CD14-positive monocyte (primary cell): ENCODE measurements around the gene SLC38A3. TPM values are rescaled to one million over a fixed set of nuclear protein-coding genes. Genes with fewer than 3 reads are reported as not detected.

Experiments used
- DNase-seq, 3 donors: peaks; one replicate each; pipeline ENCODE4 v3.0.0-alpha.2; 2011 to 2022
- H2AFZ ChIP-seq: 2 replicates; pipeline ENCODE4 v1.6.0; 2012; ENCODE audit warnings: mild to moderate bottlenecking, low read depth, low read length, inconsistent platforms; ENCODE audit not compliant: insufficient read depth, poor library complexity, severe bottlenecking
- H3K27ac ChIP-seq, 2 donors: 1 replicate in 1 of 2; 2 replicates in 1 of 2; pipeline ENCODE4 v1.5.1; 2012 to 2013; ENCODE audit warnings: low read length in 2 of 2, control low read depth in 1 of 2, inconsistent platforms in 1 of 2, low read depth in 1 of 2, mild to moderate bottlenecking in 1 of 2
- H3K27me3 ChIP-seq, 2 donors: one replicate each; pipeline versions ENCODE4 v1.6.0 to v1.6.1; 2011 to 2013; ENCODE audit warnings: low read length in 2 of 2; ENCODE audit not compliant: control insufficient read depth in 2 of 2, insufficient read depth in 2 of 2
- H3K36me3 ChIP-seq, 2 donors: replicated peaks in 1 of 2; 1 replicate in 1 of 2; 2 replicates in 1 of 2; pipeline versions ENCODE4 v1.5.1 to v1.6.1; 2012 to 2013; ENCODE audit warnings: low read length in 2 of 2, control low read depth in 1 of 2, inconsistent platforms in 1 of 2, mild to moderate bottlenecking in 1 of 2; ENCODE audit not compliant: insufficient read depth in 2 of 2, control insufficient read depth in 1 of 2
- H3K4me1 ChIP-seq, 2 donors: 1 replicate in 1 of 2; 2 replicates in 1 of 2; pipeline versions ENCODE4 v1.5.1 to v1.6.1; 2012 to 2013; ENCODE audit warnings: low read length in 2 of 2, control low read depth in 1 of 2, inconsistent platforms in 1 of 2, mild to moderate bottlenecking in 1 of 2, moderate library complexity in 1 of 2; ENCODE audit not compliant: insufficient read depth in 2 of 2, control insufficient read depth in 1 of 2
- H3K4me2 ChIP-seq: replicated peaks from 2 replicates; pipeline ENCODE3; 2012; ENCODE audit warnings: low read length, moderate library complexity, mild to moderate bottlenecking; ENCODE audit not compliant: poor library complexity, severe bottlenecking; ENCODE audit errors: extremely low read depth
- H3K4me3 ChIP-seq, 3 experiments: fragments of 200-600 bp in 1 of 3; sonication (generic) in 1 of 3; replicated peaks in 1 of 3; 1 replicate in 2 of 3; 2 replicates in 1 of 3; pipeline ENCODE4 v1.5.1; 2011 to 2013; ENCODE audit warnings: low read length in 3 of 3, mild to moderate bottlenecking in 3 of 3, control low read depth in 2 of 3, low read depth in 2 of 3, inconsistent platforms in 1 of 3, moderate library complexity in 1 of 3
- H3K79me2 ChIP-seq: 2 replicates; pipeline ENCODE4 v1.6.0; 2012; ENCODE audit warnings: mild to moderate bottlenecking, control low read depth, inconsistent platforms, low read length, moderate library complexity; ENCODE audit not compliant: insufficient read depth
- H3K9ac ChIP-seq: 2 replicates; pipeline ENCODE4 v1.6.0; 2017; ENCODE audit warnings: low read length, mild to moderate bottlenecking; ENCODE audit not compliant: insufficient read depth, poor library complexity, severe bottlenecking
- H3K9me3 ChIP-seq, 2 donors: replicated peaks in 1 of 2; 1 replicate in 1 of 2; 2 replicates in 1 of 2; pipeline versions ENCODE4 v1.5.1 to v1.6.1; 2012 to 2013; ENCODE audit warnings: low read length in 2 of 2, control low read depth in 1 of 2; ENCODE audit not compliant: control insufficient read depth in 1 of 2, insufficient read depth in 1 of 2
- H4K20me1 ChIP-seq: 2 replicates; pipeline ENCODE4 v1.6.0; 2012; ENCODE audit warnings: mild to moderate bottlenecking, low read length, control low read depth, moderate library complexity; ENCODE audit not compliant: insufficient read depth
- H3K27ac Mint-ChIP-seq, 7 donors: one replicate each; pipeline ENCODE4 v1.8.0; 2020; ENCODE audit warnings: mild to moderate bottlenecking in 7 of 7, mixed read lengths in 7 of 7, moderate library complexity in 6 of 7, inconsistent platforms in 2 of 7
- H3K27me3 Mint-ChIP-seq, 3 donors: one replicate each; pipeline ENCODE4 v1.8.0; 2021 to 2022; ENCODE audit warnings: low read depth in 3 of 3, mild to moderate bottlenecking in 3 of 3, mixed read lengths in 3 of 3, moderate library complexity in 3 of 3, inconsistent platforms in 1 of 3
- H3K36me3 Mint-ChIP-seq, 2 donors: one replicate each; pipeline ENCODE4 v1.8.0; 2020; ENCODE audit warnings: mixed read lengths in 2 of 2, inconsistent platforms in 1 of 2, mild to moderate bottlenecking in 1 of 2
- H3K4me1 Mint-ChIP-seq: one replicate; pipeline ENCODE4 v1.8.0; 2020; ENCODE audit warnings: mild to moderate bottlenecking, mixed read lengths
- H3K4me3 Mint-ChIP-seq, 2 donors: one replicate each; pipeline ENCODE4 v1.8.0; 2020; ENCODE audit warnings: mild to moderate bottlenecking in 2 of 2, mixed read lengths in 2 of 2, moderate library complexity in 1 of 2
- H3K9me3 Mint-ChIP-seq, 7 donors: one replicate each; pipeline ENCODE4 v1.8.0; 2020 to 2022; ENCODE audit warnings: mixed read lengths in 7 of 7, mild to moderate bottlenecking in 6 of 7, moderate library complexity in 6 of 7, inconsistent platforms in 2 of 7
- CTCF ChIP-seq: fragments of 200-600 bp; IDR thresholded peaks from one replicate; pipeline ENCODE4 v1.8.0; 2022; ENCODE audit warnings: antibody characterized with exemption, mild to moderate bottlenecking
- WGBS: methylation state at CpG from one replicate; pipeline ENCODE4 v1.1.5; 2013; ENCODE audit warnings: missing lambda C conversion rate; ENCODE audit not compliant: insufficient coverage; 5-methylcytosine and 5-hydroxymethylcytosine counted together
- intact Hi-C, 2 donors: fragments of 100-400 bp; cut with micrococcal nuclease; formaldehyde crosslinking; loops; one replicate each; pipeline versions ENCODE4 v1.15.0 to v1.15.1; 2023
- polyA plus RNA-seq, 3 donors: library from polyadenylated mRNA; depleted of rRNA in 1 of 3; unstranded in 2 of 3; stranded (reverse) in 1 of 3; fragments of 300-500 nt in 2 of 3; fragments of >200 nt in 1 of 3; fragmentation: Illumina TruSeq in 2 of 3; gene quantifications; 1 replicate in 2 of 3; 2 replicates in 1 of 3; pipeline ENCODE4 v1.2.3, GENCODE V29; 2012 to 2021

The SLC38A3 gene
- polyA plus RNA-seq, 3 donors: not detected

GRCh38 chr3:50262778-50263177 is 57.7 kb downstream of the SLC38A3 start:
- Histone ChIP-seq H3K9ac (no peak overlapping the region), H3K4me2 (no peak overlapping the region), H3K79me2 (no peaks in the 10 kb centered on the region), H3K4me3 (no peak overlapping the region), H3K9me3 (peaks cover 0 to 2% of the 10 kb centered on the region in 2 donors), H2AFZ (no peak overlapping the region), H3K27ac (no peak overlapping the region), H3K4me1 (peaks cover 15 to 32% of the 10 kb centered on the region in 2 donors), H4K20me1 (peaks cover 49% of the 10 kb centered on the region), H3K27me3 (peaks cover 0 to 20% of the 10 kb centered on the region in 2 donors), H3K36me3 (peaks cover 15 to 19% of the 10 kb centered on the region in 2 donors)
- peak overlapping the region in 2 of 7 donors; percentile 42 to 87 for H3K27ac Mint-ChIP-seq
- intact Hi-C loops: no loop called here
- 96% methylated on average over 6 of the region's 7 CpGs for WGBS
- peaks cover 0 to 2% (median 0%) of the 10 kb centered on the region in 7 donors for H3K9me3 Mint-ChIP-seq
- peaks cover 12% of the 10 kb centered on the region for H3K4me1 Mint-ChIP-seq
- H3K36me3 Mint-ChIP-seq: peaks cover 16 to 20% of the 10 kb centered on the region in 2 donors
- no peak for DNase-seq
- H3K4me3 Mint-ChIP-seq: no peak overlapping the region
- peaks cover 22 to 29% (median 28%) of the 10 kb centered on the region in 3 donors for H3K27me3 Mint-ChIP-seq
- TF ChIP-seq CTCF: no peak

GRCh38 chr3:50263478-50264382 is 58.7 kb downstream of the SLC38A3 start:
- intact Hi-C loops: no loop called here
- no peaks in the 10 kb centered on the region for H3K9me3 ChIP-seq
- no peak overlapping the region for H3K4me2 ChIP-seq
- peaks cover 12% of the 10 kb centered on the region for H3K4me1 Mint-ChIP-seq
- peaks cover 15 to 23% of the 10 kb centered on the region in 2 donors for H3K4me1 ChIP-seq
- WGBS: 84% methylated on average over 3 of the region's 6 CpGs
- no peaks in the 10 kb centered on the region for H3K9me3 Mint-ChIP-seq
- H3K27ac ChIP-seq: no peak overlapping the region
- no peak overlapping the region for H3K4me3 Mint-ChIP-seq
- no peaks in the 10 kb centered on the region for H3K79me2 ChIP-seq
- H3K36me3 Mint-ChIP-seq: peaks cover 7 to 10% of the 10 kb centered on the region in 2 donors
- H3K27ac Mint-ChIP-seq: peak overlapping the region in 4 of 7 donors; percentile 8 to 87 (median 56)
- no peak overlapping the region for H3K4me3 ChIP-seq
- H3K27me3 ChIP-seq: peaks cover 0 to 22% of the 10 kb centered on the region in 2 donors
- TF ChIP-seq CTCF: no peak
- H4K20me1 ChIP-seq: peaks cover 44% of the 10 kb centered on the region
- H3K9ac ChIP-seq: no peak overlapping the region
- H2AFZ ChIP-seq: no peak overlapping the region
- DNase-seq: no peak
- H3K36me3 ChIP-seq: peaks cover 5 to 9% of the 10 kb centered on the region in 2 donors
- H3K27me3 Mint-ChIP-seq: peaks cover 30 to 39% (median 34%) of the 10 kb centered on the region in 3 donors
